OCI-LY1 (cell line): ENCODE results near the gene ZFP57.

Experiments
- H2AFZ ChIP-seq: fragments of 200-600 bp; sonication (generic), shearing (Covaris generic); 2 replicates; pipeline ENCODE4 v1.6.0; 2014; ENCODE audit warnings: antibody characterized with exemption, mild to moderate bottlenecking, low read length
- H3F3A ChIP-seq: fragments of 200-600 bp; sonication (generic), shearing (Covaris generic); 2 replicates; pipeline ENCODE4 v1.6.0; 2014; ENCODE audit warnings: mild to moderate bottlenecking, antibody characterized with exemption, low read length, moderate library complexity; ENCODE audit not compliant: insufficient read depth
- H3K27ac ChIP-seq: fragments of 200-600 bp; sonication (generic); 2 replicates; pipeline ENCODE4 v1.5.1; 2014; ENCODE audit warnings: low read length, mixed run types, mild to moderate bottlenecking, low read depth; ENCODE audit not compliant: poor library complexity, severe bottlenecking
- H3K27me3 ChIP-seq: fragments of 200-600 bp; sonication (generic); 2 replicates; pipeline ENCODE4 v1.6.0; 2014; ENCODE audit warnings: antibody characterized with exemption, mild to moderate bottlenecking, low read length, moderate library complexity; ENCODE audit not compliant: insufficient read depth
- H3K36me3 ChIP-seq: fragments of 200-600 bp; sonication (generic); 2 replicates; pipeline ENCODE4 v1.6.1; 2014; ENCODE audit warnings: mild to moderate bottlenecking, antibody characterized with exemption, low read length, moderate library complexity, mixed read lengths; ENCODE audit not compliant: insufficient read depth
- H3K4me1 ChIP-seq: fragments of 200-600 bp; sonication (generic); 2 replicates; pipeline ENCODE4 v1.5.1; 2014; ENCODE audit warnings: mild to moderate bottlenecking, low read length, moderate library complexity; ENCODE audit not compliant: insufficient read depth, severe bottlenecking
- H3K4me2 ChIP-seq: fragments of 200-600 bp; sonication (generic), shearing (Covaris generic); 2 replicates; pipeline ENCODE4 v1.6.1; 2014; ENCODE audit warnings: low read length
- H3K4me3 ChIP-seq: fragments of 200-600 bp; sonication (generic); 2 replicates; pipeline ENCODE4 v1.5.1; 2014; ENCODE audit warnings: low read length, low read depth, mild to moderate bottlenecking, mixed read lengths; ENCODE audit not compliant: poor library complexity, severe bottlenecking
- H3K79me2 ChIP-seq: fragments of 200-600 bp; shearing (Covaris generic); 2 replicates; pipeline ENCODE4 v1.6.1; 2016; ENCODE audit warnings: mixed run types, low read length, mixed read lengths; ENCODE audit not compliant: insufficient read depth
- H3K9ac ChIP-seq: fragments of 200-600 bp; sonication (generic), shearing (Covaris generic); 2 replicates; pipeline ENCODE4 v1.6.1; 2014; ENCODE audit warnings: mild to moderate bottlenecking, low read length, mixed read lengths
- H3K9me2 ChIP-seq: fragments of 200-600 bp; sonication (generic), shearing (Covaris generic); 2 replicates; pipeline ENCODE4 v1.6.1; 2014; ENCODE audit warnings: low read depth, mild to moderate bottlenecking, low read length, mixed read lengths
- H3K9me3 ChIP-seq: fragments of 200-600 bp; shearing (Covaris generic); 2 replicates; pipeline ENCODE4 v1.6.1; 2014; ENCODE audit warnings: low read length, mixed read lengths
- H4K20me1 ChIP-seq: fragments of 200-600 bp; sonication (generic), shearing (Covaris generic); 2 replicates; pipeline ENCODE4 v1.6.0; 2016; ENCODE audit warnings: mild to moderate bottlenecking, low read length; ENCODE audit not compliant: insufficient read depth
- EZH2 ChIP-seq: fragments of 200-600 bp; sonication (generic), shearing (Covaris generic); IDR thresholded peaks from 2 replicates; pipeline ENCODE4 v1.8.0; 2017; ENCODE audit warnings: borderline replicate concordance, mixed run types, mild to moderate bottlenecking, antibody characterized with exemption, low read length, moderate library complexity, mixed read lengths
- TF ChIP-seq, protein P1 (sequence below): fragments of 200-600 bp; sonication (generic), shearing (Covaris generic); IDR thresholded peaks from 2 replicates; pipeline ENCODE4 v1.5.1; 2017; ENCODE audit warnings: mild to moderate bottlenecking, antibody characterized with exemption, low read length, moderate library complexity, mixed read lengths

Gene ZFP57

DNA sequence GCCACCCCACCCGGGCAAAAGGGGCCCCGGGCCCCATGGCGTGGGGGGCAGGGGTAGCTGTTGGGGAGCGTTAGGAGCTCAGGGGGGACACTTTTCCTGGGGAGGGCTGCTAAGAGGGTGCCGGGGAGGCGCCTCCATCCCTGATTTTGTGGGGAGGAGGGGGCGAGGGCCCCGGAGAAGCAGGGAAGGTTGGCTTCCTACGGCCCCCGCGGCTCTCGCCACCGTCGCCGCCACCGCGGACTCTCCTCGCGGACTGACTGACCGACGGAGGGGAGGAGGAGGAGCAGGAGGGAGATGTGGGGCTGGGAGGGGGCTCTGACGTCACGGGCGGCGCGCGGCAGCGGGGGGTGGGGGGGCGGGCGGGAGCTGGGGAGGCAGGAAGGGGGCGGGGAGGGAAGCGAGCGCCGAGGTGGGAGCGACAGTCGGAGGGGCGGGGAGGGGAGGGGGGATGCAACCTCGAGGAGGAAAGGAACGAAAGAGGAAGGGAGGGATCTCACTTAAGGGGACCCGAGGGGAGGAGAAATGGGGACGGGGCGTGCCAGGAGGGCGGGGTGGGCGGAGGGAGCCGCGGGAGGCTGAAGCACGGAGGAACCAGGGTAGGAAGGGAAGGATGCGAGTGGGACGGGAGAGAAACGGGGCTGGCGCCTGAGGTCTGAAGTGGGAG is 53.1 kb downstream of the ZFP57 start:
- no peaks in the 10 kb centered on the region for H3K79me2 ChIP-seq
- H3K36me3 ChIP-seq = no peaks in the 10 kb centered on the region
- no peaks in the 10 kb centered on the region for H4K20me1 ChIP-seq
- H2AFZ ChIP-seq = peak overlapping the region; percentile 46; the same call in 1 of the 2 replicates
- TF ChIP-seq, protein P1, sequence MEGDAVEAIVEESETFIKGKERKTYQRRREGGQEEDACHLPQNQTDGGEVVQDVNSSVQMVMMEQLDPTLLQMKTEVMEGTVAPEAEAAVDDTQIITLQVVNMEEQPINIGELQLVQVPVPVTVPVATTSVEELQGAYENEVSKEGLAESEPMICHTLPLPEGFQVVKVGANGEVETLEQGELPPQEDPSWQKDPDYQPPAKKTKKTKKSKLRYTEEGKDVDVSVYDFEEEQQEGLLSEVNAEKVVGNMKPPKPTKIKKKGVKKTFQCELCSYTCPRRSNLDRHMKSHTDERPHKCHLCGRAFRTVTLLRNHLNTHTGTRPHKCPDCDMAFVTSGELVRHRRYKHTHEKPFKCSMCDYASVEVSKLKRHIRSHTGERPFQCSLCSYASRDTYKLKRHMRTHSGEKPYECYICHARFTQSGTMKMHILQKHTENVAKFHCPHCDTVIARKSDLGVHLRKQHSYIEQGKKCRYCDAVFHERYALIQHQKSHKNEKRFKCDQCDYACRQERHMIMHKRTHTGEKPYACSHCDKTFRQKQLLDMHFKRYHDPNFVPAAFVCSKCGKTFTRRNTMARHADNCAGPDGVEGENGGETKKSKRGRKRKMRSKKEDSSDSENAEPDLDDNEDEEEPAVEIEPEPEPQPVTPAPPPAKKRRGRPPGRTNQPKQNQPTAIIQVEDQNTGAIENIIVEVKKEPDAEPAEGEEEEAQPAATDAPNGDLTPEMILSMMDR = no peak
- no peak for TF ChIP-seq EZH2
- peaks cover 21% of the 10 kb centered on the region for H3K4me1 ChIP-seq
- H3K27ac ChIP-seq = no peak overlapping the region
- H3K4me3 ChIP-seq = peak overlapping the region; percentile 75
- H3F3A ChIP-seq = no peaks in the 10 kb centered on the region
- H3K9me2 ChIP-seq = no peaks in the 10 kb centered on the region
- peaks cover 6% of the 10 kb centered on the region for H3K27me3 ChIP-seq
- peak overlapping the region; percentile 96 for H3K4me2 ChIP-seq
- peak overlapping the region; percentile 72 for H3K9ac ChIP-seq
- no peaks in the 10 kb centered on the region for H3K9me3 ChIP-seq

DNA sequence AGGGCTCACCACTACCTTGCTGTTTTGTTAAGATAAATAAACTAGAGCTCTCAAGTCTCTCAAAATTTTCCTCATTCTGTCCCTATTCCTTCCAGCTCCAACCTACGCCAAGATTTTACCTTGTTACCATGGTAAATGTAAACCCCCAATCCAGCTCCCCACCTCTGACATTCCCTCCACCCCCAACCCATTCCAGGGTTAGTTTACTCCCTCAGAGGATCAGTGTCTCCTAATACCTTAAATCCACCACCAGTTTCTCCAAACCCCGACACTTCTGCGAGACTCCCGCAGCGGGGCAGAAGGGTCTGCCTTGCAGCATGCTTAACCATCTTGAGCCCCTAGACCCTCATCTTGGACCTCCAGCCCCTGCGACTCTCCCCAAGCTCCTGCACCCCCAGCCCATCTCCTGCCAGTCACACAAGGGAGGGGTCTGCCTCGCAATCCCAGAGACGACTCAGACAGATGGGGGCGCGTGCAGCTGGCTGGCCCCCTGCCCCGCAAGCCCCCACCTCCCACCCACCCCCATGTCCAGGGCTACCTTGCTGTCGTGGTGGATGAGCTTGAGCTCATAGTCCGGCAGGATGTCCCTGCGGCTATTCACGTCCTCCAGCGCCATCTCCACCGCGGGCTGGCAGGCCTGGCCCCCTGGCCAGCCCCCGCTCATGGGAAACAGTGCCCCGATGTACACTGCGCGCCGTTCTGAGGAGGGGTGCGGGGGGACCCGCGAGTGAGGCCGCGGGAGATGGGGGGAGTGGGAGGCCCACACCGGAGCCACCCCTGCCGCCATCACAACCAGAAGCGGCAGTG is 53.8 kb downstream of the ZFP57 start:
- no peak overlapping the region for H3K9ac ChIP-seq
- no peaks in the 10 kb centered on the region for H3F3A ChIP-seq
- no peak overlapping the region for H3K27ac ChIP-seq
- H3K9me3 ChIP-seq = no peaks in the 10 kb centered on the region
- H3K79me2 ChIP-seq = no peaks in the 10 kb centered on the region
- H2AFZ ChIP-seq = no peak overlapping the region
- H3K4me2 ChIP-seq = no peak overlapping the region
- H3K36me3 ChIP-seq = no peaks in the 10 kb centered on the region
- no peaks in the 10 kb centered on the region for H3K9me2 ChIP-seq
- no peaks in the 10 kb centered on the region for H4K20me1 ChIP-seq
- no peak for TF ChIP-seq EZH2
- TF ChIP-seq, protein P1 = no peak
- H3K4me1 ChIP-seq = peaks cover 19% of the 10 kb centered on the region
- peak overlapping the region; percentile 75 for H3K4me3 ChIP-seq
- peaks cover 6% of the 10 kb centered on the region for H3K27me3 ChIP-seq

DNA sequence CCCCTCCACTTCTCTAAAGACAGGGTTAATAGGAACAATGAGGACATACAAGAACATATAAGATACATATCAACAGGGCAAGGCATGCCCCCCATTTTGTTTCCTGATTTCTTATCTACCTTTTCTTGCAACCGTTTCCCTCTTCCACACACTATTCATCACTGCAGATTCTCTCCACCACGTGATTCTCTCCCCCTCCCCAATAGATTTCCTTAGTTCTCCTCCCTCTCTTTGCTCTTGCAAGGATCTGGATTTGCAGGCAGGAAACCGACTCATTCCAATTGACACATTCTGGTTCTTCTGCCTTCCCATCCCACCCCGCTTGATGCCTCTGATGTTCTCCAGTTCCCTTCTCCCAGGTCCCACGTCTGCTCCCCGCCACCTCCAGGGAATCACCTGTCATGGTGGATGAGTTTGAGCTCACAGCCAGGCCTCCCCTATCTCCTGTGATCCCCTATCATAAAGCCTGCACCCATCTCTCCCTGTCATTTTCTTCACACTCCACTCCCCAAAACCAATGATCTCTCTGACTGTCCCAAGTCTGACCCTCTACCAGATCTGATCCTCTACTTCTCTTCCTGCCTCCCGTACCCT is 55.5 kb downstream of the ZFP57 start:
- H3K4me1 ChIP-seq = peaks cover 11% of the 10 kb centered on the region
- no peak overlapping the region for H3K4me2 ChIP-seq
- no peaks in the 10 kb centered on the region for H3F3A ChIP-seq
- TF ChIP-seq, protein P1 = no peak
- no peak for TF ChIP-seq EZH2
- no peaks in the 10 kb centered on the region for H4K20me1 ChIP-seq
- H3K9me2 ChIP-seq = no peaks in the 10 kb centered on the region
- H3K9me3 ChIP-seq = no peaks in the 10 kb centered on the region
- H3K27me3 ChIP-seq = no peaks in the 10 kb centered on the region
- H2AFZ ChIP-seq = no peak overlapping the region
- H3K4me3 ChIP-seq = no peak overlapping the region
- no peaks in the 10 kb centered on the region for H3K79me2 ChIP-seq
- no peaks in the 10 kb centered on the region for H3K36me3 ChIP-seq
- no peak overlapping the region for H3K27ac ChIP-seq
- no peak overlapping the region for H3K9ac ChIP-seq
